GM21447 (cell line): ENCODE measurements around the gene ZNF695.

Experiments
- ATAC-seq: cut with Tn5 transposase; IDR thresholded peaks from one replicate; pipeline ENCODE4 v1.9.1; 2021; ENCODE audit not compliant: unreplicated experiment

The ZNF695 gene

DNA sequence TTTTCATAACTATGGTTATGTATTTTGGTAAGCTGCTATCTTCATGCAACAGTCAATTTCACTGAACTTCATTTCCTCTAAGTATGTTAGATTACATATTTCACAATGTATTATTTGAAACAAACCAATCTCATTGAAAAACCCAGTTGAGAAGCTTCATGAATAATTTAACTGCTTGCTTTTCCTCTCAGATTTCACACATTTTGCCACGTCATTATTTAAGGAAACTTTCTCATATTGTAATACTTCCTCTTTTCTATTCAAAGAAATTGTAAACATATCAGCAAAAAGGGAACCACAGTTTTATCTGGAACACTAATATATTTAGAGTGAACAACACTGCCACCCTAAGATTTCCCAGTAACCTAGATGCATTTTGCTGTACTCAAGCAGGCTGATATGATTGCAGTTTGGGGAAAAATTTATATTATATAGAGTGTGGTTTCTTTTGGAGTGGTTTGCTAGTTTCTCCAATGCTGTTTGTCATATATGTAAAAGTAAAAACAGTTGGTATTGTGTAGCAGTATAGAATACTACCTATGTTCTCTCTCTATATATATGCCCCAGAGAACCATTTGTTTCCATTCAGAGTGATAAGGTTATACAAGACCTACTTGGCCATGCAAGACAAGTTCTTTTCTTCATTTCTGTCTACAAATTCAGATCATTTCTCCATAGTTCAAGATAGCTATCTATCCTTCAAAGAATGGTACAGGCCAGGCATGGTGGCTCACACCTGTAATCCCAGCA, 47.7 kb downstream of the ZNF695 start:
- peak; percentile 77 for ATAC-seq

DNA sequence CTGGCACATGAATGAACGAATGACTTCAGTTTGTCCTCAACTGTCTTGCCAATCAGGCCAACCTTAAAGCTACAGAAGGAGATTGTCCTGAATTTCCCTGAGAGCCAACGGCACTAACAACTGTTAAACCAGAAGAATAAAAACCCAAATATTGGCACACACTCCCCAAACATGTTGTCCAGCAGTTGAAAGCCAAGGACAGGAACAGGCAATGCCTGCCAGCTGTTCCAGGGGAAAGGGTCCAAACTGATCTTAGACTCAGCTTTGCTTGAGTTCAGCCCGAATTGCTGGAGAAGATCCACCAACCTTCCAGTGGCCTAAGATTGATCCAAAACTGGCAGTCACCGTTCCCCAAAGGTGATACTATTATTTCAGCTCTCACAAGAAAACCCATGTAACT, 53.7 kb downstream of the ZNF695 start:
- ATAC-seq, result no peak

DNA sequence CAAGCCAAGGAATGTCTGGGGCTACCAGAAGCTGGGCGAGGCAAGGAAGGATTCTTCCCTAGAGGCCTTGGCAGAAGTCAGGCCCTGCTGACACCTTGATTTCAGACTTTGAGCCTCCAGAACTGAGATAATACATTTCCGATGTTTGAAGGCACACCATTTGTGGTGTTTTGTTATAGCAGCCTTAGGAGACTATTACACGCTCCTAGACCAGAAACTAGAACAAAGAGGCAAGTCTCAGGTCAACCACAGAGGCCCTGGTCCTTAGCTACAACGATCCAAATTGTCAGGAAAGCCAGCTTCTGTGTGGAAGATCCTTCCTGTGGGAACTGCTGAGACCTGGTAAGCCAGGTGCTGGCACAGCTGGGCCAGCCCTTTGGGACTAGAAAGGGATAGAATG, 56.4 kb downstream of the ZNF695 start:
- ATAC-seq, result no peak

DNA sequence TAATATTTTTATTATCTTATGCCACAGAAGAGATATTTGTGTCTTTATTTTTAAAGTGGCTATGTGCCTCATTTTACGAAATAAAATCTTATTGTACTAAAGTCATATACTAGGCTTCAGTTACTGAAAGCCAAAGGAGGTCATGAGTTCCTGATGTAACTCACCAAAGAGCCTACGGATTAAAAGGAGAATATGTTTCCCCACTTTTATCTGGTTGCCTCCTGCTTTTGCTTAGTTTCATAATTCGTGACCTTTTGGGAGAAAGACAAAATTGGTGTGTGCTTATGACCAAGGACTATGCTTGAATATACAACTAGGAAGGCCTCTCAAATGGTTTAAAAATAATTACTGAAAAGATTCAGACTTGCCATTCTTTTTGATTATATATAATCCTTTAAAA, 57.9 kb downstream of the ZNF695 start:
- no peak for ATAC-seq

DNA sequence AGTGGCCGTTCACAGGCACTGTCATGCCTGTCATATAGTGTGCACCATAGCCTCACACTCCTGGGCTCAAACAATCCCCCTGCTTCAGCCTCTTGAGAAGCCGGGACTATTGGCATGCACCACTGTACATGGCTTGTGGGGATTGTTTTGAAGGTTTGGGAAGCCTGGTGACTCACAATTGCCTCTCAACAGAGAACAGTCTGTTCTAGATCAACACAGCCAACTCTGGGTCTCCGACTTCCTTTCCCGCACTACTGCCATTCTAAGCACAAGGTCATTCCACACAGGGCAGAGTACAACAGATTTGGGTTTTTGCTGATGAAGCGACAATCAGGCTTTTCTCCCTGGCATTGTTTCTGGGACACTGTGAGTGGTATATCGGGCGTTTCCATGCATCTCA, 60.6 kb downstream of the ZNF695 start:
- ATAC-seq, result no peak

DNA sequence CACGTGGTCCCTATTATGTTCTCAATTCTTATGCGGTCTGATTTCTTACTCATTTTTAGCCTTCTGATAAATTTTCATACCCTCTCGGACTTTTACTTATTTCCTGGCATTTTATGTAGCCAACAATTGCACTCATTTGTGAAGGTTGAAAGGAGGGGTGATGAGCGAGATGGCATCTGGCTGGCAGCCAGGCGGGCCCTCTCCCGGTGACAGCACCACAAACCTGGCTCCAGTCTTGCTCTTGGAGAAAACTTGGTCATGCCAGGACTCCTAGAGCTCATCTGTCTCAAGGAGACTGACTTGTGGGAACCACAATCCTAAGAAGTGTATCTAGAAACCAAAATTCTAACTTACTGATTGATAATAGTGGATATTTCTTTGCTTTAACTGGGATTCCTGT, 61.5 kb downstream of the ZNF695 start:
- no peak for ATAC-seq
